Heart left ventricle (tissue), 16 donors: Measurements from ENCODE around the gene KCNJ10. TPM values are rescaled to one million over a fixed set of nuclear protein-coding genes. Genes with fewer than 3 reads are reported as not detected.
A peak's percentile ranks its signal among the peaks of the same experiment; 100 is the strongest.

ENCODE experiments used
- ATAC-seq, 4 donors: fragments of 200-7000 bp; cut with Tn5 transposase; one replicate each; pipeline ENCODE4 v1.9.1; 2020 to 2022; ENCODE audit warnings: moderate library complexity in 4 of 4, mild to moderate bottlenecking in 3 of 4, moderate number of reproducible peaks in 1 of 4
- DNase-seq, 5 donors: peaks; one replicate each; pipeline ENCODE4 v3.0.0-alpha.2; 2020
- H3K27ac ChIP-seq, 12 donors: fragments of 200-600 bp; sonication (generic) in 4 of 12; one replicate each; pipeline versions ENCODE4 v1.5.0 to v1.8.0; 2016 to 2022; ENCODE audit warnings: mild to moderate bottlenecking in 2 of 12
- H3K27me3 ChIP-seq, 9 donors: fragments of 200-600 bp; sonication (generic) in 2 of 9; one replicate each; pipeline versions ENCODE4 v1.5.1 to v1.8.0; 2016 to 2022; ENCODE audit warnings: mild to moderate bottlenecking in 3 of 9
- H3K36me3 ChIP-seq, 9 donors: fragments of 200-600 bp; sonication (generic) in 2 of 9; one replicate each; pipeline versions ENCODE4 v1.5.0 to v1.8.0; 2018 to 2022; ENCODE audit warnings: mild to moderate bottlenecking in 2 of 9
- H3K4me1 ChIP-seq, 12 donors: fragments of 200-600 bp; sonication (generic) in 4 of 12; one replicate each; pipeline versions ENCODE4 v1.5.0 to v1.8.0; 2016 to 2022; ENCODE audit warnings: mild to moderate bottlenecking in 3 of 12
- H3K4me3 ChIP-seq, 12 donors: fragments of 200-600 bp; sonication (generic) in 4 of 12; one replicate each; pipeline versions ENCODE4 v1.5.0 to v1.8.0; 2017 to 2022; ENCODE audit warnings: mild to moderate bottlenecking in 9 of 12, moderate library complexity in 4 of 12
- H3K9me3 ChIP-seq, 12 donors: fragments of 200-600 bp; sonication (generic) in 4 of 12; one replicate each; pipeline versions ENCODE4 v1.5.0 to v1.8.0; 2016 to 2022; ENCODE audit warnings: mild to moderate bottlenecking in 1 of 12
- CTCF ChIP-seq, 12 donors: fragments of 200-600 bp; sonication (generic) in 4 of 12; IDR thresholded peaks; one replicate each; pipeline versions ENCODE4 v1.5.0 to v1.8.0; 2018 to 2022; ENCODE audit warnings: antibody characterized with exemption in 12 of 12, mild to moderate bottlenecking in 5 of 12
- POLR2A ChIP-seq, 2 donors: fragments of 450-650 bp; IDR thresholded peaks; one replicate each; pipeline ENCODE4 v1.6.1; 2017; ENCODE audit warnings: antibody characterized with exemption in 2 of 2, mild to moderate bottlenecking in 2 of 2, moderate library complexity in 2 of 2
- WGBS, 4 donors: extraction: QIAGEN DNeasy Blood & Tissue Kit in 2 of 4; methylation state at CpG; one replicate each; pipeline versions ENCODE4 v1.1.5 to v1.1.7; 2013 to 2018; 5-methylcytosine and 5-hydroxymethylcytosine counted together
- intact Hi-C, 10 donors: fragments of 100-400 bp; cut with DNase I; formaldehyde crosslinking; loops; one replicate each; pipeline versions ENCODE4 v1.11.1 to v1.14.2; 2022
- polyA plus RNA-seq, 2 donors: library from polyadenylated mRNA; stranded (reverse); fragments of 200-250 nt; gene quantifications; one replicate each; pipeline ENCODE4 v1.2.3, GENCODE V29; 2013
- total RNA-seq, 9 donors: library from RNA; depleted of rRNA in 2 of 9; stranded (reverse); fragments of >200 nt in 2 of 9; fragmentation: NEBNext Ultra II Directional in 3 of 9; extraction: Animal tissue kit (Norgen Biotek cat#: 25700) in 3 of 9; gene quantifications; one replicate each; pipeline versions ENCODE4 v1.1.0 to v1.2.4, GENCODE V29; 2016 to 2023
- donor health status: ischemic (EF 13 %, LVEDD 7.1; RV severe dilation, severe dysfunction).
- donor health status: healthy with polysubstance abuse.
- donor health status: DM: no; HTN: yes; CAD: no.
- donor health status: DM: no; HTN: no; CAD: no.
- donor health status: ischemic (EF 25% LVEDD 6.9; RV normal size, moderate dysfunction).
- donor health status: ischemic (EF 25% LVEDD 5.7; RV mildly dilated, moderate dysfunction).
- donor health status: healthy.
- donor health status: DM: yes; HTN: yes; CAD: no.
- donor health status: ischemic (EF 35%, LVEDD 5.7; RV mildly dilated, moderate dysfunction).
- donor health status: nonischemic (EF 11% LVEDD 7.7; RV severe dilation, severe dysfunction).
- donor health status: DM: yes; HTN: yes; CAD: no.
- donor health status: PGD.
- donor health status: ischemic (EF 29% LVEDD 5.4; RV normal size, mild dysfunction).
- donor health status: nonischemic (EF 23%, LVEDD 6.1; RV moderate dilation, normal function).

KCNJ10 gene
- total and polyA plus RNA-seq, 11 donors, result 0.08 to 1.1 (median 0.48) TPM; not detected in 8

- peak overlapping the region in 1 of 12 donors; percentile 12 for H3K27ac ChIP-seq
- DNase-seq (peak; percentile 43 to 67 (median 51)), ATAC-seq (peak; percentile 78 to 91 (median 82))
- peaks cover 0 to 14% (median 0%) of the 10 kb centered on the region in 9 donors for H3K27me3 ChIP-seq
- H3K4me3 ChIP-seq, result peak overlapping the region in 4 of 12 donors; percentile 0 to 22 (median 18)
- H3K4me1 ChIP-seq, result peaks cover 0 to 14% (median 8%) of the 10 kb centered on the region in 12 donors
- intact Hi-C loops, result loop anchor here in 4 of 10 donors (2.0 to 5.0 kb wide), 3 partner anchors 36 to 41 kb away; partner anchors contain the start of gene KCNJ9 (in 2 of the 4)
- no peaks in the 10 kb centered on the region for H3K9me3 ChIP-seq
- 3 to 6% (median 4%) methylated on average over 11 of the region's 11 CpGs for WGBS, 4 donors
- H3K36me3 ChIP-seq, result no peaks in the 10 kb centered on the region
- TF ChIP-seq CTCF (IDR thresholded peaks at IDR 0.05) (peak; percentile 42 to 70 (median 58)), POLR2A (IDR thresholded peaks at IDR 0.05) (no peak)
These were observed 23.4 kb downstream of the KCNJ10 start for GRCh38 chr1:160046494-160047110.

- no peak overlapping the region for H3K4me3 ChIP-seq
- H3K4me1 ChIP-seq, result peaks cover 0 to 14% (median 8%) of the 10 kb centered on the region in 12 donors
- WGBS, 4 donors, result 68 to 80% (median 72%) methylated on average over 2 of the region's 2 CpGs
- ATAC-seq (no peak), DNase-seq (no peak)
- peaks cover 0 to 5% (median 0%) of the 10 kb centered on the region in 9 donors for H3K27me3 ChIP-seq
- no peaks in the 10 kb centered on the region for H3K36me3 ChIP-seq
- intact Hi-C loops, result loop anchor here in 4 of 10 donors (2.0 to 5.0 kb wide), 3 partner anchors 37 to 42 kb away; partner anchors contain the start of gene KCNJ9 (in 2 of the 4)
- H3K9me3 ChIP-seq, result no peaks in the 10 kb centered on the region
- TF ChIP-seq POLR2A (IDR thresholded peaks at IDR 0.05), result no peak
- no peak for TF ChIP-seq CTCF (IDR thresholded peaks at IDR 0.05)
- H3K27ac ChIP-seq, result no peak overlapping the region
These were observed 24.3 kb downstream of the KCNJ10 start for GRCh38 chr1:160045653-160046052.

- DNase-seq (no peak), ATAC-seq (no peak)
- Histone ChIP-seq H3K4me3 (no peak overlapping the region), H3K27ac (no peak overlapping the region), H3K36me3 (no peaks in the 10 kb centered on the region), H3K9me3 (no peaks in the 10 kb centered on the region), H3K4me1 (peaks cover 0 to 14% (median 8%) of the 10 kb centered on the region in 12 donors), H3K27me3 (peaks cover 0 to 5% (median 0%) of the 10 kb centered on the region in 9 donors)
- TF ChIP-seq POLR2A (IDR thresholded peaks at IDR 0.05) (no peak), CTCF (IDR thresholded peaks at IDR 0.05) (no peak)
- intact Hi-C loops, result loop anchor here in 1 of 10 donors (5.0 kb wide), 1 partner anchor 149 kb away; the partner anchor contains the start of gene CASQ1
These were observed 26.4 kb downstream of the KCNJ10 start for GRCh38 chr1:160043543-160043942.

GRCh38 chr1:160040476-160040875 lies 29.5 kb downstream of the KCNJ10 start:
- Histone ChIP-seq H3K4me3 (no peak overlapping the region), H3K4me1 (no peaks in the 10 kb centered on the region), H3K9me3 (no peaks in the 10 kb centered on the region), H3K27me3 (no peaks in the 10 kb centered on the region), H3K27ac (no peak overlapping the region), H3K36me3 (no peaks in the 10 kb centered on the region)
- intact Hi-C loops, result loop anchor here in 1 of 10 donors (5.0 kb wide), 1 partner anchor 152 kb away; the partner anchor contains the start of gene CASQ1
- DNase-seq (no peak), ATAC-seq (no peak)
- 85 to 93% (median 89%) methylated on average over 1 of the region's 1 CpG for WGBS, 4 donors
- no peak for TF ChIP-seq CTCF (IDR thresholded peaks at IDR 0.05)
- TF ChIP-seq POLR2A (IDR thresholded peaks at IDR 0.05), result no peak
